Ovary (tissue), 3 donors: Measurements from ENCODE around the gene NFASC.

ENCODE experiments used
- EP300 ChIP-seq: sonication (generic); formaldehyde crosslinking; IDR thresholded peaks from one replicate; pipeline ENCODE4 v1.6.1; 2017; ENCODE audit warnings: antibody characterized with exemption
- POLR2A ChIP-seq: fragments of 450-650 bp; IDR thresholded peaks from one replicate; pipeline ENCODE4 v1.6.1; 2017; ENCODE audit warnings: antibody characterized with exemption, mild to moderate bottlenecking, moderate library complexity
- TF ChIP-seq, protein P1 (sequence below), 3 donors: fragments of 450-650 bp in 2 of 3; fragments of 200-600 bp in 1 of 3; IDR thresholded peaks; one replicate each; pipeline versions ENCODE4 v1.5.1 to v1.8.0; 2016 to 2022; ENCODE audit warnings: antibody characterized with exemption in 3 of 3, mild to moderate bottlenecking in 1 of 3
- donor health status: DM: no; HTN: no; CAD: no.

DNA sequence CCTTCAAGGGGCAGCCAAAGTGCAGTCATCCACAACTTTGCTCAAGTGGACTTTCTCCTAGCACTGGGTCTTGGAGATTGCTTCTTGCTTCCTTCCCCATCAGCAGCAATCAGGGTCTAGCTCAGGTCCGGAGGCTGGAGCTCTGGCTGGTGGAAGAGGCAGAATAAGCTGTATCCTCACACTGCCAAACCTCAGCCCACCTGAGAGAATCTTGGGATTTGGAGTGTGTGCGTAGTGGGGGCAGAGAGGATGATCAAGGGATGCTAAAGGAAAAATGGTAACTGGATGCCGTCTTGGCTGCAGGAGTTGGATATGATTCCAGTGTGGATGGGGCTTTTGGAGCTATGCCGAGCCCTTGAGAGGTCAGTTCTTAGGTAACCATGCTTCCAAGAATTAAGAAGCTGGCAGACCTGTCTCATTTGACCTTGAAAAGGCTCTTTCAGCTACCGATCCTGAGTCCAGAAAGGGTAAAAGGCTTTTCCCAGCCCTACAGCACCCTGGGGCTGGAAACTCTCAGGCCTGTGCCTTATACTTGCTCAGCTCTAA is 4.5 kb upstream of the NFASC start:
- TF ChIP-seq, protein P1, sequence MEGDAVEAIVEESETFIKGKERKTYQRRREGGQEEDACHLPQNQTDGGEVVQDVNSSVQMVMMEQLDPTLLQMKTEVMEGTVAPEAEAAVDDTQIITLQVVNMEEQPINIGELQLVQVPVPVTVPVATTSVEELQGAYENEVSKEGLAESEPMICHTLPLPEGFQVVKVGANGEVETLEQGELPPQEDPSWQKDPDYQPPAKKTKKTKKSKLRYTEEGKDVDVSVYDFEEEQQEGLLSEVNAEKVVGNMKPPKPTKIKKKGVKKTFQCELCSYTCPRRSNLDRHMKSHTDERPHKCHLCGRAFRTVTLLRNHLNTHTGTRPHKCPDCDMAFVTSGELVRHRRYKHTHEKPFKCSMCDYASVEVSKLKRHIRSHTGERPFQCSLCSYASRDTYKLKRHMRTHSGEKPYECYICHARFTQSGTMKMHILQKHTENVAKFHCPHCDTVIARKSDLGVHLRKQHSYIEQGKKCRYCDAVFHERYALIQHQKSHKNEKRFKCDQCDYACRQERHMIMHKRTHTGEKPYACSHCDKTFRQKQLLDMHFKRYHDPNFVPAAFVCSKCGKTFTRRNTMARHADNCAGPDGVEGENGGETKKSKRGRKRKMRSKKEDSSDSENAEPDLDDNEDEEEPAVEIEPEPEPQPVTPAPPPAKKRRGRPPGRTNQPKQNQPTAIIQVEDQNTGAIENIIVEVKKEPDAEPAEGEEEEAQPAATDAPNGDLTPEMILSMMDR (IDR thresholded peaks at IDR 0.05), result no peak
- TF ChIP-seq EP300 (no peak), POLR2A (no peak)
